ENCODE data around the gene SLC51A.
"Not testable (repeated sequence)": the region's sequence is repeated elsewhere in the genome, so short reads cannot be mapped to it uniquely, and the experiment has no call there.

The SLC51A gene

GRCh38 chr3:196193736-196194541 lies 22.4 kb upstream of the SLC51A start:
- peak; percentile 93 for DNase-seq

GRCh38 chr3:196194542-196194915 lies 21.8 kb upstream of the SLC51A start:
- no peak for DNase-seq

- DNase-seq: no peak
These were observed 20.6 kb upstream of the SLC51A start for GRCh38 chr3:196195664-196196265.

GRCh38 chr3:196197524-196197923 lies 18.8 kb upstream of the SLC51A start:
- no peak for DNase-seq

GRCh38 chr3:196198081-196198675 lies 18.2 kb upstream of the SLC51A start:
- no peak for DNase-seq

- no peak for DNase-seq
These were observed 17.3 kb upstream of the SLC51A start for GRCh38 chr3:196198771-196199753.

GRCh38 chr3:196202516-196202970 lies 13.8 kb upstream of the SLC51A start:
- peak; percentile 89 for DNase-seq

- peak; percentile 50 for DNase-seq
These were observed 12.5 kb upstream of the SLC51A start for GRCh38 chr3:196203846-196204245.

- DNase-seq: not testable (repeated sequence)
These were observed 10.7 kb upstream of the SLC51A start for GRCh38 chr3:196205442-196206205.

GRCh38 chr3:196207159-196207832 lies 9.0 kb upstream of the SLC51A start:
- DNase-seq: no peak

GRCh38 chr3:196207833-196208607 lies 8.3 kb upstream of the SLC51A start:
- DNase-seq: peak; percentile 63

- DNase-seq: no peak
These were observed 7.2 kb upstream of the SLC51A start for GRCh38 chr3:196208942-196209695.

GRCh38 chr3:196209944-196210672 lies 6.2 kb upstream of the SLC51A start:
- DNase-seq: not testable (repeated sequence)

GRCh38 chr3:196210673-196211556 lies 5.4 kb upstream of the SLC51A start, which contains the start of gene ZDHHC19:
Gene ZDHHC19 (minus strand): TSS chr3:196211400. CDS start chr3:196211315, 85 bp downstream.
- no peak for DNase-seq

GRCh38 chr3:196214783-196215441 lies 1.4 kb upstream of the SLC51A start:
- no peak for DNase-seq

- no peak for DNase-seq
These were observed 777 bp upstream of the SLC51A start for GRCh38 chr3:196215493-196216020.

- no peak for DNase-seq
These were observed 412 bp downstream of the SLC51A start for GRCh38 chr3:196216681-196217211.

Data from suppressor macrophage treated with lipopolysaccharide for 4 hours (primary cell).